ENCODE data around the gene PRIMPOL.
A peak's percentile ranks its signal among the peaks of the same experiment; 100 is the strongest.
"Not testable (repeated sequence)": the region's sequence is repeated elsewhere in the genome, so short reads cannot be mapped to it uniquely, and the experiment has no call there.

Gene PRIMPOL

GRCh38 chr4:184636897-184637296 lies 12.6 kb upstream of the PRIMPOL start:
- DNase-seq (ENCODE audit: low spot score) = no peak

GRCh38 chr4:184641022-184641421 lies 8.5 kb upstream of the PRIMPOL start:
- no peak for DNase-seq (ENCODE audit: low spot score)

- DNase-seq (ENCODE audit: low spot score) = no peak
Observed at GRCh38 chr4:184641451-184641850, 8.1 kb upstream of the PRIMPOL start.

- no peak for DNase-seq (ENCODE audit: low spot score)
Observed at GRCh38 chr4:184643731-184644130, 5.8 kb upstream of the PRIMPOL start.

- no peak for DNase-seq (ENCODE audit: low spot score)
Observed at GRCh38 chr4:184644553-184645307, 4.8 kb upstream of the PRIMPOL start.

GRCh38 chr4:184645904-184646610 lies 3.5 kb upstream of the PRIMPOL start:
- no peak for DNase-seq (ENCODE audit: low spot score)

GRCh38 chr4:184647266-184648053 lies 2.1 kb upstream of the PRIMPOL start:
- peak; percentile 15 for DNase-seq (ENCODE audit: low spot score)

GRCh38 chr4:184648054-184648312 lies 1.6 kb upstream of the PRIMPOL start:
- no peak for DNase-seq (ENCODE audit: low spot score)

- peak; percentile 81 for DNase-seq (ENCODE audit: low spot score)
Observed at GRCh38 chr4:184648313-184649025, 1.1 kb upstream of the PRIMPOL start.

GRCh38 chr4:184649971-184650855 lies 675 bp downstream of the PRIMPOL start:
- DNase-seq (ENCODE audit: low spot score) = peak; percentile 38

GRCh38 chr4:184651899-184652298 lies 2.4 kb downstream of the PRIMPOL start:
- no peak for DNase-seq (ENCODE audit: low spot score)

- DNase-seq (ENCODE audit: low spot score) = not testable (repeated sequence)
Observed at GRCh38 chr4:184652681-184653080, 3.1 kb downstream of the PRIMPOL start.

GRCh38 chr4:184653650-184654049 lies 4.1 kb downstream of the PRIMPOL start:
- DNase-seq (ENCODE audit: low spot score) = peak; percentile 52

- DNase-seq (ENCODE audit: low spot score) = no peak
Observed at GRCh38 chr4:184655889-184656869, 6.6 kb downstream of the PRIMPOL start.

GRCh38 chr4:184657144-184657543 lies 7.6 kb downstream of the PRIMPOL start:
- DNase-seq (ENCODE audit: low spot score) = no peak

- DNase-seq (ENCODE audit: low spot score) = not testable (repeated sequence)
Observed at GRCh38 chr4:184657820-184658219, 8.3 kb downstream of the PRIMPOL start.

GRCh38 chr4:184660978-184661377 lies 11.4 kb downstream of the PRIMPOL start:
- no peak for DNase-seq (ENCODE audit: low spot score)

GRCh38 chr4:184662236-184662635 lies 12.7 kb downstream of the PRIMPOL start:
- no peak for DNase-seq (ENCODE audit: low spot score)

GRCh38 chr4:184664445-184665210 lies 15.1 kb downstream of the PRIMPOL start:
- DNase-seq (ENCODE audit: low spot score) = peak; percentile 21
